Measurements from ENCODE around the gene DHX36. TPM values are rescaled to one million over a fixed set of nuclear protein-coding genes. Genes with fewer than 3 reads are reported as not detected.

DHX36 gene
- 17.6 TPM for total RNA-seq

DNA sequence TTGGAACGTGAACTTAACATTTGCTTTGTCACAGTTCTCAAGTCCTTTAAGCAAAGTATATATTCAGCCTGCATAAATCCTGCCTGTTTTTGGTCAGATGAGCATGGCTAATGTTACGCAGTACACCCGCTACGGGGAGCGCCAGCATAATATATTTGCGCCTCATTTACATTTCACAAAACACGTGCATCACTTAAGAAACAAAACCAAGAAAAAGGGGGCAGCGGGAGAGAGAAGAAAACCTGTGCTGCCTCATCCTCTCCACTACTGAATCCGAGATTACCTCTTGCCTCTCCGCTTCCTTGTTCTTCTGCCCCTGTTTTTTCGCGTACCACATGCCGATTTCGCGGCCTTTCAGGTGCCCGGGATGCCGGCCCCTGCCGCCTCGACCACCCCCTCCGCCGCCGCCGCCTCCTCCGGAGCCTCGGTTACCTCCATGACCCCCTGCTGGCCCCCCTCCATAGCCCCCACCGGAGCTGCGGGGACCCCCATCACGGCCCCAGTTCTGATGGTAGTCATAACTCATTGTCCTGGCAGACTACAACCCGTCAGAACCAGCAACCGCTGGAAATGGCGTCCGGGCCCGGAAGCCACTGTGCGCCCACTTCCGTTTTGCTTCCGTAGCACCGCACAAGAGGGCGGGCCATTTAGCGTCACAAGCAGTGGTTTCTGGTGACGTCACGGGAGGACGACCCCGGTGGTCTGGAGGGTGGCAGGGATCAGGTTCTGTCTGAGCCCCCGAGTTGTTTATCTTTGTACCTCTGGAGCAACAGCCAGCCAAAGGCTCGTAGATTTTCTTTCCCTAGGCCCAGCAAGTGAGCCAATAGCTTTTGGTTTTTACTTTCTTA, at the start of gene DHX36:
DHX36 (minus strand) TSS at position 597 of the 848 bp plus-strand sequence; CDS start at position 526, 71 bp downstream.
- DNase-seq (ENCODE audit: low spot score): peak; percentile 87
- ATAC-seq: peak; percentile 94

- no peak for ATAC-seq
These were observed 42.9 kb upstream of the DHX36 start for GRCh38 chr3:154367221-154367620.

GRCh38 chr3:154364849-154365248, 40.6 kb upstream of the DHX36 start:
- DNase-seq (ENCODE audit: low spot score) (no peak), ATAC-seq (no peak)

More at GRCh38 chr3:154367221-154367620, 42.9 kb upstream of the DHX36 start:
- DNase-seq (ENCODE audit: low spot score): no peak

DNA sequence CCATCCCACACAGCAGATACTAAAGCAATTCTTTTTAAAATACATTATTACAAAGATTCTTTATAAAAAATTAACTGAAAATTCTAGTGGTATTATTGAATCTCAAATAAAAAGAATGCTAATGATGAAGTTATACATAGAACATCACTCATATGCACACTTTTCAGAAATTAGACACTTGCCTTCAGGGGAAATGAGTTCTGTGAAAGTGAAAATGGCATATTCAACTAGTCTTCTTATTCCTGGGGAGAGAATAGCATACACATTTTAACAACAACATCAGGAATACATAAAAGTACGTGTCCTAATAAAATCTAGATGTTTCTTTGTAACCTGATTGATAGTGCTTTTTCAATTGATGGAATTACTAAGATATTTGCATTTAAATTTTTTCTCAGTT, 36.8 kb upstream of the DHX36 start:
- DNase-seq (ENCODE audit: low spot score): no peak
- no peak for ATAC-seq

GRCh38 chr3:154356009-154356408, 31.7 kb upstream of the DHX36 start:
- ATAC-seq: no peak

GRCh38 chr3:154349223-154349622, 24.9 kb upstream of the DHX36 start:
- DNase-seq (ENCODE audit: low spot score) (no peak), ATAC-seq (no peak)

More at GRCh38 chr3:154356009-154356408, 31.7 kb upstream of the DHX36 start:
- no peak for DNase-seq (ENCODE audit: low spot score)

- ATAC-seq (peak; percentile 95), DNase-seq (ENCODE audit: low spot score) (no peak)
These were observed 21.3 kb upstream of the DHX36 start for GRCh38 chr3:154345422-154346122.

- DNase-seq (ENCODE audit: low spot score) (no peak), ATAC-seq (peak; percentile 89)
These were observed 14.3 kb upstream of the DHX36 start for GRCh38 chr3:154338570-154338969.

DNA sequence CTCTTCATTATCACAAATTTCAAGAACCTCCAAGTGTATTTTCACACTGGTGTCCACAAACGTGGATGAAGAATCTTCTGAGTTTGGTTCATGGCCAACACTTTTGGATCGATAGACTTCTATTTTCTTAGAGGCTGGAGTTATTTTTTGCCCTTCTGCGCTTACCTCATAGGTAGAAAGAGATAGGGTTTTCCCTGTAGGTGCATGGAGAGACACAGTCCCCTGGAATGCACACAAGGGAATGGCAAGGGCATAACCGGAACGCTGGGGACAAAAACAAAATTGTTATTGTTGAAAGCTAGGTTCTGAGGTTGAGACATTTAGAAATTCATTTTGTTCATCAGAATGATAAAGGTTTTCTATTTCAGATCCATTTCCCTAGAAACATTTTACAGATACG, 13.7 kb upstream of the DHX36 start:
- DNase-seq (ENCODE audit: low spot score): no peak
- peak; percentile 41 for ATAC-seq

- DNase-seq (ENCODE audit: low spot score) (no peak), ATAC-seq (peak; percentile 79)
These were observed 10.7 kb upstream of the DHX36 start for GRCh38 chr3:154334973-154335420.

DNA sequence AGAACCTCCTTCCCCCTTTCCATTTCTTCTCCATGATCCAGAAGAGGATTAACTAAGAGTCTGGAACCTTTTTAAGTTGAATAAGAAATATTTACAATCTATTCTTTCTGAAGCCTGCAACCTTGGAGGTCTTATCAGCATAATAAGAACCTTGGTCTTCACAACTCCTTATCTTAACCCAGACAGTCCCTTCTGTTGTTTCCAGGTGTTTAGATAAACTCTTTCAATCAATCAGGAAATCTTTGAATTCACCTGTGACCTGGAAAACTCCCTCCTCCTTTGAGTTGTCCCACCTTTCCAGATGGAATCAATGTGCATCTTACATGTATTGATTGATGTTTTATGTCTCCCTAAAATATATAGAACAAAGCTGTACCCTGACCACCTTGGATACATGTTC, 3.6 kb upstream of the DHX36 start:
- no peak for ATAC-seq
- DNase-seq (ENCODE audit: low spot score): no peak

DNA sequence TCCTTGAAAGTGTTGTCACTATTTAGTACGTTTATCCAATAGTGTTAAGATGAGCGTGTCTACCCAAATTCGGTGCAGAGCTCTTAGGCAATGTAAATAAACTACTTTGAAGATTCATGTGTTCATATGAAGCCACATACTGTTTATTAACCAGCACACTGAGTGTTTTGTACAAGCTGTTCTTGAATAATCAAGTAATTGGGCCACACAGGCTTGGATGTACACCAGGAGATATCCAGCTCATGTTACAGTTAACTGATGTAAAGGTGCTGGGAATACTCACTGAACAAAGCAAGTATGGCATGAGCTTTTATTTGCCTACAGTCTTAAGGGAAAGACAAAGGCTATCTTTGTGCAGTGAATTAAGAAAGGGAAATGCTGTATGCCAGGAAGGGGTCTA, 632 bp upstream of the DHX36 start:
- DNase-seq (ENCODE audit: low spot score) (no peak), ATAC-seq (peak; percentile 33)

- DNase-seq (ENCODE audit: low spot score) (no peak), ATAC-seq (no peak)
These were observed 7.1 kb downstream of the DHX36 start for GRCh38 chr3:154316974-154317767.

DNA sequence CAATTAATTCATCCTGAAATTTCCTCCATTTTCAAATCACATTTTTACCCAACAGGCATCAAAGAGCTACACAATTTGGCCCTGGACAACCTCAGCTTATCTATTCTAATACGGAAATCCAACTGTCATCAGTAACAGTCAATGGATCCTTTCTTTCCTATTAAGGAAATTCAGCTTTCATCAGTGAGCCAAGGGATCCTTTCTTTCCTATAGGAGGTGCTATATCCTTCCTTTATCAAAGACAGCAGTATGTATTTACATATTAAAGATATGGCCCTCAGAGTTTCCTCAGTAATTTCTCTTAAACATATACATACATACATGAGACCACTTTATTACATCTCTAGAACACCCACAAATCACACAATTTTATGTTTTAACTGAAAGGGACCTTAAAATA, 10.1 kb downstream of the DHX36 start:
- ATAC-seq (no peak), DNase-seq (ENCODE audit: low spot score) (no peak)

DNA sequence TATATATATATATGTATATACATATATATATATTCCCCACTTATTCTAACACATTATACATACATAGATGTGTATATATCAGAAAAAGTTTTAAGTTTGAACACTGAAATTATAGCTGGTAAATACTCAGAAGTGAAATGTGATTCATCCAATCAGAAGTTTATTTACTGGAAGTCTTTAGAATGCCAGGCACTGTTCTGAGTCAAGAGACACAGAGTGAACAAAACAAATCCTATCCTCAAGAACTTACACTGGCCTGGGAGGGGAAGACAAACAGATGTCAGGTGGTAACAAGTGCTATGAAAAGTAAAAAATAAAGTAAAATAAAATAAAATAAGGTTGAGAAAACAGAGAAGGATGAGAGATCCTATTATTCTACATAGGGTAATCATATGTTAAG, 13.4 kb downstream of the DHX36 start:
- ATAC-seq (no peak), DNase-seq (ENCODE audit: low spot score) (no peak)

DNA sequence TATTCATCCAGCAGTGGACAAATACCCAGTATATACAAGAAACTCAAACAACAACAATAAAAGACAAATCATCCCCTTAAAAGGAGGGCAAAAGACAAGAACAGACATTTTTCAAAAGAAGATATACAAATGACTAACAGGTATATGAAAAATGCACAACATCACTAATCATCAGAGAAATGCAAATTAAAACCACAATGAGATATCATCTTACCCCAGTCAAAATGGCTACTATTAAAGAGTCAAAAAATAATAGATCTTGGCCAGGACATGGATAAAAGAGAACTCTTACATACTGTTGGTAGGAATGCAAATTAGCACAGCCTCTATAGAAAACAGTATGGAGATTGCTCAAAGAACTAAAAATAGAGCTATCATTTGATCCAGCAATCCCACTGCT, 16.9 kb downstream of the DHX36 start:
- ATAC-seq: no peak
- no peak for DNase-seq (ENCODE audit: low spot score)

- no peak for DNase-seq (ENCODE audit: low spot score)
- no peak for ATAC-seq
These were observed 19.4 kb downstream of the DHX36 start for GRCh38 chr3:154304936-154305335.

DNA sequence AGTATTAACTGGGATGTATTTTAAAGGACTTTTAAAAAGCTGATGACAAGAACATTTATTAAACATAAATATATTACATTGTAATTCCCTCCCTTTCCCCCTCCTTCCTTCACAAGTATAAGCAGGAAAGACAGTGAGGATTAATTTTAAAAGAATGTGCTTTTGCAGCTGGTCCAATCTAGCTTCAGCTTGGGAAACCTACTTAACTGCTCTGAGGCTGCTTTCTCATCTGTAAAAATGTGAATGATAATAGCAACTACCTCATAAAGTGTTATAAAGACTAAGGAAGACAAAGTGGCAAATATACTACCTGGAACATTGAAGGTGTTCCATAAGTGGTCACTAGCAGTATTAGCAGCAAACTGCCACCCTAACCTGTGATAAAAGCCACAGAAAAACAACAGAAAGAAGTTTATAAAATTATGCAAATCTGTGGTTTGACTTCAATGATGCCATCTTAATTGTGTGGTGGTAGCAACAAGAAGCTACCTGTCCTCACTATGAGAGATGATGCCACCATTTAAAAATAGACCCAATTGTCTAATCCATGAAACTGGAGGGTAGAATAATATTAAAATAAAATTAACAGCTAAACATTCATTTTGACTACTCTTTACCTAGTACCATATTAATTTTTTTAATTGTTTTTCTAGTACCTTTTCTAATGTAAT, 20.0 kb downstream of the DHX36 start:
- DNase-seq (ENCODE audit: low spot score) (no peak), ATAC-seq (no peak)

DNA sequence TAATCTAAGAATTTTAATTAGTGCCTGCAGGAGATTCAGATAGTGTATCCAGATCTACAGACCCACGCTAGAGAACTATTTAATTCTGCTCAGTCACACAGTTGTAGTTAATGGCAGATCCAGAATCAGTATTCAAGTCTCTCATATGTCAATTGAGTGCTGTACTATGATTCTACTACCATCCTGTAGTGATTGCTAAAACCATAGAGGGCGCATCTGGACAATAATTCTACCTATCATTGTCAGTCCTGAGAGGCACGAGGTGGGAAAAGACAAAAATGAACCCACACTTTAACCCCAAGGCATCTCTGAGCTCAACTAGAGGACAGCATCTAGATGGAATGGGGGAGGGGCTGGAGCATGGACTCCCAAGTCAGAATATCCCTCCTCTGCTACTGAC, 22.7 kb downstream of the DHX36 start:
- ATAC-seq (no peak), DNase-seq (ENCODE audit: low spot score) (no peak)

GRCh38 chr3:154294016-154294415, 30.3 kb downstream of the DHX36 start:
- no peak for ATAC-seq
- no peak for DNase-seq (ENCODE audit: low spot score)

DNA sequence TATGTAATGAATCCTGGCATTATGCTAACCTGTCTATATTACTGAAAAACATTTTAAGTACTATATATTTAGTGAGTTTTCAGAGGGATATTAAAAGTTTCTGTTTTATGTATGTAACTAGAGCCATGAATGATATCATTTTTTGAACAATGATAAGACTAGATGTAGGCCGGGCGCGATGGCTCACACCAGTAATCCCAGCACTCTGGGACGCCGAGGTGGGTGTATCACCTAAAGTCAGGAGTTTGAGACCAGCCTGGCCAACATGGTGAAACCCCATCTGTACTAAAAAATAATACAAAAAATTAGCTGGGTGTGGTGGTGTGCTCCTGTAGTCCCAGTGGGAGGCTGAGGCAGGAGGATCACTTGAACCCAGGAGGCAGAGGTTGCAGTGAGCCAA, 34.1 kb downstream of the DHX36 start:
- ATAC-seq (no peak), DNase-seq (ENCODE audit: low spot score) (no peak)

Data from left lobe of liver (tissue), 2 donors.